ENCODE results near the gene SCN9A. TPM values are rescaled to one million over a fixed set of nuclear protein-coding genes. Genes with fewer than 3 reads are reported as not detected.

The SCN9A gene
- total and polyA plus RNA-seq, 2 donors (not counting 1 experiment from before 2014, with no cell fraction given), result not detected

GRCh38 chr2:166382448-166382847 lies 6.7 kb upstream of the SCN9A start:
- POLR2A ChIA-PET, result no interaction called here
- intact Hi-C loops (cut with micrococcal nuclease), result no loop called here
- no peak for ATAC-seq (ENCODE audit: low read depth)
- H3K9ac ChIP-seq (ENCODE audit: low read length), result no peak overlapping the region
- no peak overlapping the region for H3K4me3 ChIP-seq (ENCODE audit: control extremely low read depth in 1 of 5, extremely low read depth in 1 of 5, insufficient read depth in 1 of 5, low read depth in 2 of 5, low read length in 4 of 5)
- H3K27ac Mint-ChIP-seq, result no peak overlapping the region
- no peaks in the 10 kb centered on the region for H4K20me1 ChIP-seq (ENCODE audit: control insufficient read depth, insufficient read depth, low read length, poor library complexity, severe bottlenecking)
- H3K27me3 Mint-ChIP-seq, result peaks cover 12% of the 10 kb centered on the region
- no peaks in the 10 kb centered on the region for H3K4me1 Mint-ChIP-seq
- H2AFZ ChIP-seq (ENCODE audit: insufficient read depth, low read depth, low read length, poor library complexity, severe bottlenecking), result no peak overlapping the region
- CTCF ChIA-PET, result no interaction called here
- WGBS (ENCODE audit: insufficient coverage), result no CpG with 5 or more reads among the region's 3 CpGs
- no peaks in the 10 kb centered on the region for H3K9me3 Mint-ChIP-seq (ENCODE audit: insufficient read depth)
- H3K4me2 ChIP-seq (replicated peaks; ENCODE audit: low read depth, low read length, poor library complexity, severe bottlenecking), result no peak overlapping the region
- TF ChIP-seq EZH2 (IDR thresholded peaks at IDR 0.05; ENCODE audit: borderline replicate concordance, insufficient read depth, low read depth, low read length, poor library complexity, severe bottlenecking), result no peak
- TF ChIP-seq CTCF (IDR thresholded peaks at IDR 0.05), result no peak
- H3K27ac ChIP-seq (ENCODE audit: low read length in 2 of 2), result no peak overlapping the region
- H3K9me3 ChIP-seq (ENCODE audit: control extremely low read depth in 1 of 3, control insufficient read depth in 2 of 3, insufficient read depth in 1 of 3, low read length in 2 of 3), result no peaks in the 10 kb centered on the region
- DNase-seq, result no peak
- H3K4me1 ChIP-seq (ENCODE audit: control insufficient read depth in 2 of 2, insufficient read depth in 2 of 2, low read length in 2 of 2), result no peaks in the 10 kb centered on the region
- H3K79me2 ChIP-seq (ENCODE audit: control insufficient read depth, insufficient read depth, low read length), result no peaks in the 10 kb centered on the region
- no peaks in the 10 kb centered on the region for H3K36me3 ChIP-seq (replicated peaks in 1 of 2; ENCODE audit: control extremely low read depth in 1 of 2, control insufficient read depth in 1 of 2, extremely low read depth in 1 of 2, insufficient read depth in 2 of 2, low read length in 1 of 2)
- no peak overlapping the region for H3K4me3 Mint-ChIP-seq
- H3K27me3 ChIP-seq (replicated peaks in 1 of 4; ENCODE audit: control extremely low read depth in 1 of 4, control insufficient read depth in 3 of 4, insufficient read depth in 4 of 4, low read length in 3 of 4), result peaks cover 0 to 7% (median 0%) of the 10 kb centered on the region in 4 experiments

- no peak overlapping the region for H2AFZ ChIP-seq (ENCODE audit: insufficient read depth, low read depth, low read length, poor library complexity, severe bottlenecking)
These were observed 4.9 kb upstream of the SCN9A start for GRCh38 chr2:166380615-166381014.

More at GRCh38 chr2:166380615-166381014, 4.9 kb upstream of the SCN9A start:
- no peak for ATAC-seq (ENCODE audit: low read depth)
- intact Hi-C loops (cut with micrococcal nuclease), result no loop called here
- no peaks in the 10 kb centered on the region for H3K36me3 ChIP-seq (replicated peaks in 1 of 2; ENCODE audit: control extremely low read depth in 1 of 2, control insufficient read depth in 1 of 2, extremely low read depth in 1 of 2, insufficient read depth in 2 of 2, low read length in 1 of 2)
- WGBS (ENCODE audit: insufficient coverage), result 100% methylated on average over 1 of the region's 1 CpG
- peaks cover 0 to 11% (median under 1%) of the 10 kb centered on the region in 4 experiments for H3K27me3 ChIP-seq (replicated peaks in 1 of 4; ENCODE audit: control extremely low read depth in 1 of 4, control insufficient read depth in 3 of 4, insufficient read depth in 4 of 4, low read length in 3 of 4)
- Mint-ChIP-seq H3K9me3 (ENCODE audit: insufficient read depth) (no peaks in the 10 kb centered on the region), H3K27me3 (peaks cover 28% of the 10 kb centered on the region), H3K4me3 (no peak overlapping the region), H3K4me1 (peaks cover 6% of the 10 kb centered on the region), H3K27ac (no peak overlapping the region)
- no peak overlapping the region for H3K27ac ChIP-seq (ENCODE audit: low read length in 2 of 2)
- H3K4me2 ChIP-seq (replicated peaks; ENCODE audit: low read depth, low read length, poor library complexity, severe bottlenecking), result no peak overlapping the region
- ChIA-PET POLR2A (no interaction called here), CTCF (no interaction called here)
- no peaks in the 10 kb centered on the region for H4K20me1 ChIP-seq (ENCODE audit: control insufficient read depth, insufficient read depth, low read length, poor library complexity, severe bottlenecking)
- TF ChIP-seq CTCF (IDR thresholded peaks at IDR 0.05) (no peak), EZH2 (IDR thresholded peaks at IDR 0.05; ENCODE audit: borderline replicate concordance, insufficient read depth, low read depth, low read length, poor library complexity, severe bottlenecking) (no peak)
- no peaks in the 10 kb centered on the region for H3K79me2 ChIP-seq (ENCODE audit: control insufficient read depth, insufficient read depth, low read length)
- no peak for DNase-seq
- no peaks in the 10 kb centered on the region for H3K9me3 ChIP-seq (ENCODE audit: control extremely low read depth in 1 of 3, control insufficient read depth in 2 of 3, insufficient read depth in 1 of 3, low read length in 2 of 3)
- H3K9ac ChIP-seq (ENCODE audit: low read length), result no peak overlapping the region
- H3K4me1 ChIP-seq (ENCODE audit: control insufficient read depth in 2 of 2, insufficient read depth in 2 of 2, low read length in 2 of 2), result peaks cover 4 to 7% of the 10 kb centered on the region in 2 donors
- H3K4me3 ChIP-seq (ENCODE audit: control extremely low read depth in 1 of 5, extremely low read depth in 1 of 5, insufficient read depth in 1 of 5, low read depth in 2 of 5, low read length in 4 of 5), result no peak overlapping the region
